ENCODE data around the gene DNAH12. TPM values are rescaled to one million over a fixed set of nuclear protein-coding genes. Genes with fewer than 3 reads are reported as not detected.

DNAH12 gene
- total and polyA plus RNA-seq, 2 donors (not counting 3 experiments of a cell fraction or from before 2014, with no cell fraction given): 0.06 to 0.20 TPM

GRCh38 chr3:57402675-57403074 is 141.5 kb downstream of the DNAH12 start:
- no TSS peak for BruUV-seq (replicated peaks)

More at GRCh38 chr3:57402675-57403074, 141.5 kb downstream of the DNAH12 start:
- Histone ChIP-seq H4K20me1 (replicated peaks; ENCODE audit: control insufficient read depth, extremely low read depth, insufficient read depth, low read length) (no peaks in the 10 kb centered on the region), H3K4me2 (ENCODE audit: insufficient read depth, low read length) (no peak overlapping the region), H3K9me1 (replicated peaks; ENCODE audit: control insufficient read depth, extremely low read depth, insufficient read depth, low read length) (no peaks in the 10 kb centered on the region), H3K9ac (replicated peaks; ENCODE audit: extremely low read depth, insufficient read depth, low read length) (no peak overlapping the region), H3K27ac (ENCODE audit: insufficient read depth, low read depth, low read length) (no peak overlapping the region), H3K4me3 (replicated peaks in 1 of 3; ENCODE audit: insufficient read depth in 1 of 3, low read depth in 1 of 3, low read length in 3 of 3) (no peak overlapping the region), H3K9me3 (replicated peaks; ENCODE audit: control insufficient read depth, insufficient read depth, low read length) (no peaks in the 10 kb centered on the region), H3K36me3 (ENCODE audit: control insufficient read depth in 2 of 2, extremely low read depth in 1 of 2, insufficient read depth in 2 of 2, low read length in 2 of 2) (no peaks in the 10 kb centered on the region), H3K79me2 (ENCODE audit: control insufficient read depth, insufficient read depth, low read length) (no peaks in the 10 kb centered on the region), H3K27me3 (ENCODE audit: control insufficient read depth in 2 of 2, insufficient read depth in 2 of 2, low read length in 2 of 2) (no peaks in the 10 kb centered on the region), H2AFZ (ENCODE audit: low read depth, low read length) (no peak overlapping the region), H3K4me1 (ENCODE audit: control insufficient read depth, extremely low read depth, insufficient read depth, low read length) (no peaks in the 10 kb centered on the region)
- ChIA-PET POLR2A (no interaction called here), CTCF (no interaction called here)
- no peak for FAIRE-seq
- dilution Hi-C loops (cut with MboI; ENCODE audit: extremely low pct_ligation_motif_present, low sequenced_read_pairs) (no loop called here), intact Hi-C loops (cut with micrococcal nuclease) (no loop called here)
- no peak for DNase-seq (ENCODE audit: low read depth, low spot score)
- TF ChIP-seq, protein P1, sequence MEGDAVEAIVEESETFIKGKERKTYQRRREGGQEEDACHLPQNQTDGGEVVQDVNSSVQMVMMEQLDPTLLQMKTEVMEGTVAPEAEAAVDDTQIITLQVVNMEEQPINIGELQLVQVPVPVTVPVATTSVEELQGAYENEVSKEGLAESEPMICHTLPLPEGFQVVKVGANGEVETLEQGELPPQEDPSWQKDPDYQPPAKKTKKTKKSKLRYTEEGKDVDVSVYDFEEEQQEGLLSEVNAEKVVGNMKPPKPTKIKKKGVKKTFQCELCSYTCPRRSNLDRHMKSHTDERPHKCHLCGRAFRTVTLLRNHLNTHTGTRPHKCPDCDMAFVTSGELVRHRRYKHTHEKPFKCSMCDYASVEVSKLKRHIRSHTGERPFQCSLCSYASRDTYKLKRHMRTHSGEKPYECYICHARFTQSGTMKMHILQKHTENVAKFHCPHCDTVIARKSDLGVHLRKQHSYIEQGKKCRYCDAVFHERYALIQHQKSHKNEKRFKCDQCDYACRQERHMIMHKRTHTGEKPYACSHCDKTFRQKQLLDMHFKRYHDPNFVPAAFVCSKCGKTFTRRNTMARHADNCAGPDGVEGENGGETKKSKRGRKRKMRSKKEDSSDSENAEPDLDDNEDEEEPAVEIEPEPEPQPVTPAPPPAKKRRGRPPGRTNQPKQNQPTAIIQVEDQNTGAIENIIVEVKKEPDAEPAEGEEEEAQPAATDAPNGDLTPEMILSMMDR (IDR thresholded peaks at IDR 0.05; ENCODE audit: extremely low read depth in 1 of 2, insufficient read depth in 1 of 2, low read depth in 1 of 2, low read length in 2 of 2): no peak
- TF ChIP-seq JUN (IDR thresholded peaks at IDR 0.05; ENCODE audit: borderline replicate concordance, insufficient read depth, insufficient read length, low read depth) (no peak), GATA2 (IDR thresholded peaks at IDR 0.05; ENCODE audit: insufficient read depth, insufficient read length, low read depth, low read length) (no peak), EZH2 (IDR thresholded peaks at IDR 0.05; ENCODE audit: borderline replicate concordance, low read depth, low read length, severe bottlenecking) (no peak), FOS (IDR thresholded peaks at IDR 0.05; ENCODE audit: borderline replicate concordance, insufficient read depth, low read length) (no peak), POLR2A (IDR thresholded peaks at IDR 0.05; ENCODE audit: low read depth, low read length) (no peak)
- TF ChIP-seq, protein P2, sequence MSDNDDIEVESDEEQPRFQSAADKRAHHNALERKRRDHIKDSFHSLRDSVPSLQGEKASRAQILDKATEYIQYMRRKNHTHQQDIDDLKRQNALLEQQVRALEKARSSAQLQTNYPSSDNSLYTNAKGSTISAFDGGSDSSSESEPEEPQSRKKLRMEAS (IDR thresholded peaks at IDR 0.05; ENCODE audit: insufficient read depth, insufficient read length): no peak
